GM23338 (cell line): ENCODE measurements around the gene PTX3. TPM values are rescaled to one million over a fixed set of nuclear protein-coding genes. Genes with fewer than 3 reads are reported as not detected.

Experiments used
- ATAC-seq: fragments of 200-7000 bp; cut with Tn5 transposase; 3 replicates; pipeline ENCODE4 v1.9.1; 2020
- DNase-seq: peaks from one replicate; pipeline ENCODE4 v3.0.0-alpha.2; 2015; ENCODE audit warnings: low spot score
- H2AFZ ChIP-seq: fragments of 200-600 bp; sonication (generic); 2 replicates; pipeline ENCODE4 v1.8.0; 2016; ENCODE audit warnings: antibody characterized with exemption, mild to moderate bottlenecking, moderate library complexity
- H3F3A ChIP-seq: fragments of 200-600 bp; sonication (generic); replicated peaks from 2 replicates; pipeline ENCODE4 v1.8.0; 2017; ENCODE audit warnings: antibody characterized with exemption, mixed run types, low read depth
- H3K27ac ChIP-seq: fragments of 200-600 bp; sonication (generic); 2 replicates; pipeline ENCODE4 v1.6.1; 2016; ENCODE audit warnings: low read depth
- H3K27me3 ChIP-seq: fragments of 200-600 bp; sonication (generic); 2 replicates; pipeline ENCODE4 v1.8.0; 2016; ENCODE audit warnings: mild to moderate bottlenecking, mixed run types, moderate library complexity; ENCODE audit not compliant: insufficient read depth
- H3K36me3 ChIP-seq: fragments of 200-600 bp; sonication (generic); 2 replicates; pipeline ENCODE4 v1.8.0; 2016; ENCODE audit warnings: mild to moderate bottlenecking; ENCODE audit not compliant: insufficient read depth
- H3K4me1 ChIP-seq: fragments of 200-600 bp; sonication (generic); 2 replicates; pipeline ENCODE4 v1.8.0; 2016; ENCODE audit warnings: mild to moderate bottlenecking, moderate library complexity; ENCODE audit not compliant: insufficient read depth
- H3K4me2 ChIP-seq: fragments of 200-600 bp; sonication (generic); 2 replicates; pipeline ENCODE4 v1.7.1; 2017; ENCODE audit warnings: mixed run types
- H3K4me3 ChIP-seq: fragments of 200-600 bp; sonication (generic); 2 replicates; pipeline ENCODE4 v1.6.1; 2016; ENCODE audit warnings: mixed run types
- H3K79me2 ChIP-seq: fragments of 200-600 bp; sonication (generic); replicated peaks from 2 replicates; pipeline ENCODE4 v1.8.0; 2017; ENCODE audit warnings: mild to moderate bottlenecking; ENCODE audit not compliant: insufficient read depth
- H3K9me2 ChIP-seq: fragments of 200-600 bp; sonication (generic); 2 replicates; pipeline ENCODE4 v1.8.0; 2017; ENCODE audit not compliant: insufficient read depth
- H4K20me1 ChIP-seq: fragments of 200-600 bp; sonication (generic); replicated peaks from 2 replicates; pipeline ENCODE4 v1.8.0; 2017; ENCODE audit warnings: mild to moderate bottlenecking; ENCODE audit not compliant: insufficient read depth
- H3K27ac Mint-ChIP-seq: 2 replicates; pipeline ENCODE4 v1.8.0; 2020; ENCODE audit warnings: inconsistent platforms, mild to moderate bottlenecking, moderate library complexity, mixed read lengths
- H3K27me3 Mint-ChIP-seq: 3 replicates; pipeline ENCODE4 v1.8.0; 2022; ENCODE audit warnings: low read depth, mild to moderate bottlenecking, moderate library complexity, mixed read lengths, inconsistent platforms; ENCODE audit not compliant: insufficient read depth, poor library complexity
- H3K36me3 Mint-ChIP-seq: 3 replicates; pipeline ENCODE4 v1.8.0; 2021; ENCODE audit warnings: low read depth, mild to moderate bottlenecking, inconsistent platforms, moderate library complexity, mixed read lengths
- H3K4me1 Mint-ChIP-seq: 3 replicates; pipeline ENCODE4 v1.8.0; 2020; ENCODE audit warnings: mild to moderate bottlenecking, inconsistent platforms, mixed read lengths
- H3K4me3 Mint-ChIP-seq: 3 replicates; pipeline ENCODE4 v1.8.0; 2021; ENCODE audit warnings: moderate library complexity, mild to moderate bottlenecking, inconsistent platforms, mixed read lengths
- H3K9me3 Mint-ChIP-seq: 3 replicates; pipeline ENCODE4 v1.8.0; 2020; ENCODE audit warnings: moderate library complexity, mild to moderate bottlenecking, inconsistent platforms, mixed read lengths
- EZH2 ChIP-seq: fragments of 200-600 bp; sonication (generic); IDR thresholded peaks from one replicate; pipeline ENCODE4 v1.8.0; 2017; ENCODE audit warnings: antibody characterized with exemption, mild to moderate bottlenecking, low read depth; ENCODE audit not compliant: unreplicated experiment
- EZH2phosphoT487 ChIP-seq: fragments of 200-600 bp; sonication (generic); IDR thresholded peaks from one replicate; pipeline ENCODE4 v1.8.1; 2018; ENCODE audit warnings: antibody characterized with exemption; ENCODE audit not compliant: unreplicated experiment
- JUNB ChIP-seq: IDR thresholded peaks from one replicate; pipeline ENCODE4 v1.6.1; 2016; ENCODE audit warnings: antibody characterized with exemption; ENCODE audit not compliant: unreplicated experiment
- NANOG ChIP-seq: IDR thresholded peaks from 2 replicates; pipeline ENCODE4 v1.6.1; 2016; ENCODE audit warnings: antibody characterized with exemption, borderline replicate concordance
- POLR2AphosphoS5 ChIP-seq: IDR thresholded peaks from 2 replicates; pipeline ENCODE4 v1.6.1; 2016; ENCODE audit warnings: antibody characterized with exemption, low read depth
- STAT1 ChIP-seq: IDR thresholded peaks from one replicate; pipeline ENCODE4 v1.6.1; 2016; ENCODE audit warnings: antibody characterized with exemption; ENCODE audit not compliant: unreplicated experiment
- ZNF114 ChIP-seq: fragments of 250-450 bp; sonication (Bioruptor Pico); IDR thresholded peaks from 2 replicates; pipeline ENCODE4 v1.5.0; 2020; ENCODE audit warnings: mild to moderate bottlenecking, moderate library complexity
- ZNF331 ChIP-seq: fragments of 250-450 bp; sonication (Bioruptor Pico); IDR thresholded peaks from 2 replicates; pipeline ENCODE4 v1.5.0; 2020; ENCODE audit warnings: low read depth, mild to moderate bottlenecking, moderate library complexity
- polyA plus RNA-seq: library from polyadenylated mRNA; unstranded; fragments of >200 nt; fragmentation: Nextera tagmentation; extraction: Ambion mirVana; gene quantifications from 2 replicates; pipeline ENCODE4 v1.2.1, GENCODE V29; 2016
- total RNA-seq: library from RNA; depleted of rRNA; stranded (reverse); fragments of >200 nt; shearing (Covaris generic); gene quantifications from 2 replicates; pipeline ENCODE4 v1.2.3, GENCODE V29; 2014
- TF ChIP-seq, protein P1 (sequence below), 2 experiments: fragments of 200-600 bp in 1 of 2; sonication (generic) in 1 of 2; conservative IDR thresholded peaks; 2 replicates each; pipeline versions ENCODE4 v1.5.1 to v1.6.1; 2016 to 2017; ENCODE audit warnings: antibody characterized with exemption in 2 of 2, low read depth in 2 of 2, mild to moderate bottlenecking in 2 of 2, moderate library complexity in 1 of 2
- TF ChIP-seq, protein P2 (sequence below): fragments of 250-450 bp; sonication (Bioruptor Pico); IDR thresholded peaks from 2 replicates; pipeline ENCODE4 v1.5.0; 2020; ENCODE audit warnings: mild to moderate bottlenecking, moderate library complexity
- TF ChIP-seq, protein P3 (sequence below): IDR thresholded peaks from 2 replicates; pipeline ENCODE4 v1.6.1; 2016; ENCODE audit warnings: antibody characterized with exemption
- TF ChIP-seq, protein P4 (sequence below): IDR thresholded peaks from one replicate; pipeline ENCODE4 v1.6.1; 2018; ENCODE audit warnings: antibody characterized with exemption; ENCODE audit not compliant: unreplicated experiment

PTX3 gene
- total and polyA plus RNA-seq, 2 experiments from 2014 or later, result 1.2 to 2.4 TPM

DNA sequence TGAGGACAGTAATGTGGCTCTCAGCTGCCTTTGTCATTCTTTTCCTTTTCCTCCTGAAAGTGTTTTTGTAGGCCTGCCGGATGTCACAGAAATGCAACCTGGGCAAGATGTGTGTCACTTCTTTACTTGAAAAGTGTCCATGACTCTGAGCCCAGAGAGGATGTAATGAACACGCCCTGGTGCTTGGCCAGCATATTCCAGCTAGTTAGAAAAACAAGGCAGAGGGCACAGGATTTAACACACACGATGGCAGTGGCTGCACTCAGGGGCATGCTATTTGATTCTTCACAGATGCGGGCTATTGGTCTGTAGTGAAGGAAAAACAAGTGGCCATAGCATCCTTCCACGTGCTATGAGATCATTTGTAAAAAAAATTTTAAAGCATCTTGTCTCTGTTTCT is 30.3 kb upstream of the PTX3 start:
- no peaks in the 10 kb centered on the region for H3K9me3 Mint-ChIP-seq
- no peak overlapping the region for H3K4me2 ChIP-seq
- no peak overlapping the region for H3K27ac ChIP-seq
- H3K4me3 Mint-ChIP-seq, result no peak overlapping the region
- no peaks in the 10 kb centered on the region for H3F3A ChIP-seq
- peaks cover 29% of the 10 kb centered on the region for H3K4me1 Mint-ChIP-seq
- no peak overlapping the region for H3K27ac Mint-ChIP-seq
- H3K27me3 Mint-ChIP-seq, result no peaks in the 10 kb centered on the region
- TF ChIP-seq EZH2phosphoT487 (no peak), ZNF331 (no peak), POLR2AphosphoS5 (no peak), STAT1 (no peak), JUNB (no peak), NANOG (no peak), EZH2 (no peak), ZNF114 (CRISPR knock-in tag) (no peak)
- TF ChIP-seq, protein P1, sequence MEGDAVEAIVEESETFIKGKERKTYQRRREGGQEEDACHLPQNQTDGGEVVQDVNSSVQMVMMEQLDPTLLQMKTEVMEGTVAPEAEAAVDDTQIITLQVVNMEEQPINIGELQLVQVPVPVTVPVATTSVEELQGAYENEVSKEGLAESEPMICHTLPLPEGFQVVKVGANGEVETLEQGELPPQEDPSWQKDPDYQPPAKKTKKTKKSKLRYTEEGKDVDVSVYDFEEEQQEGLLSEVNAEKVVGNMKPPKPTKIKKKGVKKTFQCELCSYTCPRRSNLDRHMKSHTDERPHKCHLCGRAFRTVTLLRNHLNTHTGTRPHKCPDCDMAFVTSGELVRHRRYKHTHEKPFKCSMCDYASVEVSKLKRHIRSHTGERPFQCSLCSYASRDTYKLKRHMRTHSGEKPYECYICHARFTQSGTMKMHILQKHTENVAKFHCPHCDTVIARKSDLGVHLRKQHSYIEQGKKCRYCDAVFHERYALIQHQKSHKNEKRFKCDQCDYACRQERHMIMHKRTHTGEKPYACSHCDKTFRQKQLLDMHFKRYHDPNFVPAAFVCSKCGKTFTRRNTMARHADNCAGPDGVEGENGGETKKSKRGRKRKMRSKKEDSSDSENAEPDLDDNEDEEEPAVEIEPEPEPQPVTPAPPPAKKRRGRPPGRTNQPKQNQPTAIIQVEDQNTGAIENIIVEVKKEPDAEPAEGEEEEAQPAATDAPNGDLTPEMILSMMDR (conservative IDR thresholded peaks at IDR 0.05; ENCODE audit: low read depth in 2 of 2), result no peak
- TF ChIP-seq, protein P2, sequence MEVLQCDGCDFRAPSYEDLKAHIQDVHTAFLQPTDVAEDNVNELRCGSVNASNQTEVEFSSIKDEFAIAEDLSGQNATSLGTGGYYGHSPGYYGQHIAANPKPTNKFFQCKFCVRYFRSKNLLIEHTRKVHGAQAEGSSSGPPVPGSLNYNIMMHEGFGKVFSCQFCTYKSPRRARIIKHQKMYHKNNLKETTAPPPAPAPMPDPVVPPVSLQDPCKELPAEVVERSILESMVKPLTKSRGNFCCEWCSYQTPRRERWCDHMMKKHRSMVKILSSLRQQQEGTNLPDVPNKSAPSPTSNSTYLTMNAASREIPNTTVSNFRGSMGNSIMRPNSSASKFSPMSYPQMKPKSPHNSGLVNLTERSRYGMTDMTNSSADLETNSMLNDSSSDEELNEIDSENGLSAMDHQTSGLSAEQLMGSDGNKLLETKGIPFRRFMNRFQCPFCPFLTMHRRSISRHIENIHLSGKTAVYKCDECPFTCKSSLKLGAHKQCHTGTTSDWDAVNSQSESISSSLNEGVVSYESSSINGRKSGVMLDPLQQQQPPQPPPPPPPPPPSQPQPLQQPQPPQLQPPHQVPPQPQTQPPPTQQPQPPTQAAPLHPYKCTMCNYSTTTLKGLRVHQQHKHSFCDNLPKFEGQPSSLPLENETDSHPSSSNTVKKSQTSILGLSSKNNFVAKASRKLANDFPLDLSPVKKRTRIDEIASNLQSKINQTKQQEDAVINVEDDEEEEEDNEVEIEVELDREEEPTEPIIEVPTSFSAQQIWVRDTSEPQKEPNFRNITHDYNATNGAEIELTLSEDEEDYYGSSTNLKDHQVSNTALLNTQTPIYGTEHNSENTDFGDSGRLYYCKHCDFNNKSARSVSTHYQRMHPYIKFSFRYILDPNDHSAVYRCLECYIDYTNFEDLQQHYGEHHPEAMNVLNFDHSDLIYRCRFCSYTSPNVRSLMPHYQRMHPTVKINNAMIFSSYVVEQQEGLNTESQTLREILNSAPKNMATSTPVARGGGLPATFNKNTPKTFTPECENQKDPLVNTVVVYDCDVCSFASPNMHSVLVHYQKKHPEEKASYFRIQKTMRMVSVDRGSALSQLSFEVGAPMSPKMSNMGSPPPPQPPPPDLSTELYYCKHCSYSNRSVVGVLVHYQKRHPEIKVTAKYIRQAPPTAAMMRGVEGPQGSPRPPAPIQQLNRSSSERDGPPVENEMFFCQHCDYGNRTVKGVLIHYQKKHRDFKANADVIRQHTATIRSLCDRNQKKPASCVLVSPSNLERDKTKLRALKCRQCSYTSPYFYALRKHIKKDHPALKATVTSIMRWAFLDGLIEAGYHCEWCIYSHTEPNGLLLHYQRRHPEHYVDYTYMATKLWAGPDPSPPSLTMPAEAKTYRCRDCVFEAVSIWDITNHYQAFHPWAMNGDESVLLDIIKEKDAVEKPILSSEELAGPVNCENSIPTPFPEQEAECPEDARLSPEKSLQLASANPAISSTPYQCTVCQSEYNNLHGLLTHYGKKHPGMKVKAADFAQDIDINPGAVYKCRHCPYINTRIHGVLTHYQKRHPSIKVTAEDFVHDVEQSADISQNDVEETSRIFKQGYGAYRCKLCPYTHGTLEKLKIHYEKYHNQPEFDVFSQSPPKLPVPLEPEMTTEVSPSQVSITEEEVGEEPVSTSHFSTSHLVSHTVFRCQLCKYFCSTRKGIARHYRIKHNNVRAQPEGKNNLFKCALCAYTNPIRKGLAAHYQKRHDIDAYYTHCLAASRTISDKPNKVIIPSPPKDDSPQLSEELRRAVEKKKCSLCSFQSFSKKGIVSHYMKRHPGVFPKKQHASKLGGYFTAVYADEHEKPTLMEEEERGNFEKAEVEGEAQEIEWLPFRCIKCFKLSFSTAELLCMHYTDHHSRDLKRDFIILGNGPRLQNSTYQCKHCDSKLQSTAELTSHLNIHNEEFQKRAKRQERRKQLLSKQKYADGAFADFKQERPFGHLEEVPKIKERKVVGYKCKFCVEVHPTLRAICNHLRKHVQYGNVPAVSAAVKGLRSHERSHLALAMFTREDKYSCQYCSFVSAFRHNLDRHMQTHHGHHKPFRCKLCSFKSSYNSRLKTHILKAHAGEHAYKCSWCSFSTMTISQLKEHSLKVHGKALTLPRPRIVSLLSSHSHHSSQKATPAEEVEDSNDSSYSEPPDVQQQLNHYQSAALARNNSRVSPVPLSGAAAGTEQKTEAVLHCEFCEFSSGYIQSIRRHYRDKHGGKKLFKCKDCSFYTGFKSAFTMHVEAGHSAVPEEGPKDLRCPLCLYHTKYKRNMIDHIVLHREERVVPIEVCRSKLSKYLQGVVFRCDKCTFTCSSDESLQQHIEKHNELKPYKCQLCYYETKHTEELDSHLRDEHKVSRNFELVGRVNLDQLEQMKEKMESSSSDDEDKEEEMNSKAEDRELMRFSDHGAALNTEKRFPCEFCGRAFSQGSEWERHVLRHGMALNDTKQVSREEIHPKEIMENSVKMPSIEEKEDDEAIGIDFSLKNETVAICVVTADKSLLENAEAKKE (CRISPR knock-in tag), result no peak
- TF ChIP-seq, protein P3, sequence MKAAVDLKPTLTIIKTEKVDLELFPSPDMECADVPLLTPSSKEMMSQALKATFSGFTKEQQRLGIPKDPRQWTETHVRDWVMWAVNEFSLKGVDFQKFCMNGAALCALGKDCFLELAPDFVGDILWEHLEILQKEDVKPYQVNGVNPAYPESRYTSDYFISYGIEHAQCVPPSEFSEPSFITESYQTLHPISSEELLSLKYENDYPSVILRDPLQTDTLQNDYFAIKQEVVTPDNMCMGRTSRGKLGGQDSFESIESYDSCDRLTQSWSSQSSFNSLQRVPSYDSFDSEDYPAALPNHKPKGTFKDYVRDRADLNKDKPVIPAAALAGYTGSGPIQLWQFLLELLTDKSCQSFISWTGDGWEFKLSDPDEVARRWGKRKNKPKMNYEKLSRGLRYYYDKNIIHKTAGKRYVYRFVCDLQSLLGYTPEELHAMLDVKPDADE, result no peak
- TF ChIP-seq, protein P4, sequence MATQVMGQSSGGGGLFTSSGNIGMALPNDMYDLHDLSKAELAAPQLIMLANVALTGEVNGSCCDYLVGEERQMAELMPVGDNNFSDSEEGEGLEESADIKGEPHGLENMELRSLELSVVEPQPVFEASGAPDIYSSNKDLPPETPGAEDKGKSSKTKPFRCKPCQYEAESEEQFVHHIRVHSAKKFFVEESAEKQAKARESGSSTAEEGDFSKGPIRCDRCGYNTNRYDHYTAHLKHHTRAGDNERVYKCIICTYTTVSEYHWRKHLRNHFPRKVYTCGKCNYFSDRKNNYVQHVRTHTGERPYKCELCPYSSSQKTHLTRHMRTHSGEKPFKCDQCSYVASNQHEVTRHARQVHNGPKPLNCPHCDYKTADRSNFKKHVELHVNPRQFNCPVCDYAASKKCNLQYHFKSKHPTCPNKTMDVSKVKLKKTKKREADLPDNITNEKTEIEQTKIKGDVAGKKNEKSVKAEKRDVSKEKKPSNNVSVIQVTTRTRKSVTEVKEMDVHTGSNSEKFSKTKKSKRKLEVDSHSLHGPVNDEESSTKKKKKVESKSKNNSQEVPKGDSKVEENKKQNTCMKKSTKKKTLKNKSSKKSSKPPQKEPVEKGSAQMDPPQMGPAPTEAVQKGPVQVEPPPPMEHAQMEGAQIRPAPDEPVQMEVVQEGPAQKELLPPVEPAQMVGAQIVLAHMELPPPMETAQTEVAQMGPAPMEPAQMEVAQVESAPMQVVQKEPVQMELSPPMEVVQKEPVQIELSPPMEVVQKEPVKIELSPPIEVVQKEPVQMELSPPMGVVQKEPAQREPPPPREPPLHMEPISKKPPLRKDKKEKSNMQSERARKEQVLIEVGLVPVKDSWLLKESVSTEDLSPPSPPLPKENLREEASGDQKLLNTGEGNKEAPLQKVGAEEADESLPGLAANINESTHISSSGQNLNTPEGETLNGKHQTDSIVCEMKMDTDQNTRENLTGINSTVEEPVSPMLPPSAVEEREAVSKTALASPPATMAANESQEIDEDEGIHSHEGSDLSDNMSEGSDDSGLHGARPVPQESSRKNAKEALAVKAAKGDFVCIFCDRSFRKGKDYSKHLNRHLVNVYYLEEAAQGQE, result no peak
- no peaks in the 10 kb centered on the region for H3K36me3 Mint-ChIP-seq
- H3K4me3 ChIP-seq, result no peak overlapping the region
- H3K4me1 ChIP-seq, result peaks cover 6% of the 10 kb centered on the region
- H3K36me3 ChIP-seq, result no peaks in the 10 kb centered on the region
- no peak overlapping the region for H2AFZ ChIP-seq
- no peaks in the 10 kb centered on the region for H3K79me2 ChIP-seq
- ATAC-seq, result no peak
- H4K20me1 ChIP-seq, result no peaks in the 10 kb centered on the region
- H3K9me2 ChIP-seq, result no peaks in the 10 kb centered on the region
- no peak for DNase-seq
- H3K27me3 ChIP-seq, result no peaks in the 10 kb centered on the region
